ENCODE measurements around the gene SMIM24.

DNA sequence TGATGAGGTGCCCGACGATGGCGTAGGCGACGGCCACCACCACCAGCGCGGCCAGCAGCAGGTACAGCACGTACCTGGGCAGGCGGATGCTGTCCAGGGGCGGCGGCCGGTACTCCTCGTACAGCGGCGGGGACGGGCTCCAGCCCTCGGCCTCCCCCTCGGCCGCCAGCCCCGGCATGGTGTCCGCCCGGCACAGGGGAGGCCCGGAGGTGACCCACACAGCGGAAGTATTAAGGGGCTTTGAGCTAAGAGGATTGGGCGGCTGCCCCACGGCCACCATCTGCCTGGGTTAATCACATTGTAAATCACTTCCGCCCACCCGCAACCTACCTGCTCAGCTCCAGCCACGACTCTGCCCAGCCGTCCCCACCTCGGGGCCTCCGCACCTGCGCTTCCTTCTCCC lies 2.9 kb upstream of the SMIM24 start, which contains the start of gene SMIM44:
- TF ChIP-seq, protein P1, sequence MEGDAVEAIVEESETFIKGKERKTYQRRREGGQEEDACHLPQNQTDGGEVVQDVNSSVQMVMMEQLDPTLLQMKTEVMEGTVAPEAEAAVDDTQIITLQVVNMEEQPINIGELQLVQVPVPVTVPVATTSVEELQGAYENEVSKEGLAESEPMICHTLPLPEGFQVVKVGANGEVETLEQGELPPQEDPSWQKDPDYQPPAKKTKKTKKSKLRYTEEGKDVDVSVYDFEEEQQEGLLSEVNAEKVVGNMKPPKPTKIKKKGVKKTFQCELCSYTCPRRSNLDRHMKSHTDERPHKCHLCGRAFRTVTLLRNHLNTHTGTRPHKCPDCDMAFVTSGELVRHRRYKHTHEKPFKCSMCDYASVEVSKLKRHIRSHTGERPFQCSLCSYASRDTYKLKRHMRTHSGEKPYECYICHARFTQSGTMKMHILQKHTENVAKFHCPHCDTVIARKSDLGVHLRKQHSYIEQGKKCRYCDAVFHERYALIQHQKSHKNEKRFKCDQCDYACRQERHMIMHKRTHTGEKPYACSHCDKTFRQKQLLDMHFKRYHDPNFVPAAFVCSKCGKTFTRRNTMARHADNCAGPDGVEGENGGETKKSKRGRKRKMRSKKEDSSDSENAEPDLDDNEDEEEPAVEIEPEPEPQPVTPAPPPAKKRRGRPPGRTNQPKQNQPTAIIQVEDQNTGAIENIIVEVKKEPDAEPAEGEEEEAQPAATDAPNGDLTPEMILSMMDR (conservative IDR thresholded peaks at IDR 0.05; ENCODE audit: low read depth in 2 of 2), result no peak
- TF ChIP-seq POLR2AphosphoS5 (IDR thresholded peaks at IDR 0.05; ENCODE audit: low read depth), result no peak
- TF ChIP-seq EZH2 (IDR thresholded peaks at IDR 0.05; ENCODE audit: low read depth, unreplicated experiment), result no peak
- TF ChIP-seq, protein P2, sequence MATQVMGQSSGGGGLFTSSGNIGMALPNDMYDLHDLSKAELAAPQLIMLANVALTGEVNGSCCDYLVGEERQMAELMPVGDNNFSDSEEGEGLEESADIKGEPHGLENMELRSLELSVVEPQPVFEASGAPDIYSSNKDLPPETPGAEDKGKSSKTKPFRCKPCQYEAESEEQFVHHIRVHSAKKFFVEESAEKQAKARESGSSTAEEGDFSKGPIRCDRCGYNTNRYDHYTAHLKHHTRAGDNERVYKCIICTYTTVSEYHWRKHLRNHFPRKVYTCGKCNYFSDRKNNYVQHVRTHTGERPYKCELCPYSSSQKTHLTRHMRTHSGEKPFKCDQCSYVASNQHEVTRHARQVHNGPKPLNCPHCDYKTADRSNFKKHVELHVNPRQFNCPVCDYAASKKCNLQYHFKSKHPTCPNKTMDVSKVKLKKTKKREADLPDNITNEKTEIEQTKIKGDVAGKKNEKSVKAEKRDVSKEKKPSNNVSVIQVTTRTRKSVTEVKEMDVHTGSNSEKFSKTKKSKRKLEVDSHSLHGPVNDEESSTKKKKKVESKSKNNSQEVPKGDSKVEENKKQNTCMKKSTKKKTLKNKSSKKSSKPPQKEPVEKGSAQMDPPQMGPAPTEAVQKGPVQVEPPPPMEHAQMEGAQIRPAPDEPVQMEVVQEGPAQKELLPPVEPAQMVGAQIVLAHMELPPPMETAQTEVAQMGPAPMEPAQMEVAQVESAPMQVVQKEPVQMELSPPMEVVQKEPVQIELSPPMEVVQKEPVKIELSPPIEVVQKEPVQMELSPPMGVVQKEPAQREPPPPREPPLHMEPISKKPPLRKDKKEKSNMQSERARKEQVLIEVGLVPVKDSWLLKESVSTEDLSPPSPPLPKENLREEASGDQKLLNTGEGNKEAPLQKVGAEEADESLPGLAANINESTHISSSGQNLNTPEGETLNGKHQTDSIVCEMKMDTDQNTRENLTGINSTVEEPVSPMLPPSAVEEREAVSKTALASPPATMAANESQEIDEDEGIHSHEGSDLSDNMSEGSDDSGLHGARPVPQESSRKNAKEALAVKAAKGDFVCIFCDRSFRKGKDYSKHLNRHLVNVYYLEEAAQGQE (IDR thresholded peaks at IDR 0.05; ENCODE audit: unreplicated experiment), result no peak
- TF ChIP-seq CREB1 (CRISPR knock-in tag; IDR thresholded peaks at IDR 0.05; ENCODE audit: low read depth), result no peak
- TF ChIP-seq, protein P3, sequence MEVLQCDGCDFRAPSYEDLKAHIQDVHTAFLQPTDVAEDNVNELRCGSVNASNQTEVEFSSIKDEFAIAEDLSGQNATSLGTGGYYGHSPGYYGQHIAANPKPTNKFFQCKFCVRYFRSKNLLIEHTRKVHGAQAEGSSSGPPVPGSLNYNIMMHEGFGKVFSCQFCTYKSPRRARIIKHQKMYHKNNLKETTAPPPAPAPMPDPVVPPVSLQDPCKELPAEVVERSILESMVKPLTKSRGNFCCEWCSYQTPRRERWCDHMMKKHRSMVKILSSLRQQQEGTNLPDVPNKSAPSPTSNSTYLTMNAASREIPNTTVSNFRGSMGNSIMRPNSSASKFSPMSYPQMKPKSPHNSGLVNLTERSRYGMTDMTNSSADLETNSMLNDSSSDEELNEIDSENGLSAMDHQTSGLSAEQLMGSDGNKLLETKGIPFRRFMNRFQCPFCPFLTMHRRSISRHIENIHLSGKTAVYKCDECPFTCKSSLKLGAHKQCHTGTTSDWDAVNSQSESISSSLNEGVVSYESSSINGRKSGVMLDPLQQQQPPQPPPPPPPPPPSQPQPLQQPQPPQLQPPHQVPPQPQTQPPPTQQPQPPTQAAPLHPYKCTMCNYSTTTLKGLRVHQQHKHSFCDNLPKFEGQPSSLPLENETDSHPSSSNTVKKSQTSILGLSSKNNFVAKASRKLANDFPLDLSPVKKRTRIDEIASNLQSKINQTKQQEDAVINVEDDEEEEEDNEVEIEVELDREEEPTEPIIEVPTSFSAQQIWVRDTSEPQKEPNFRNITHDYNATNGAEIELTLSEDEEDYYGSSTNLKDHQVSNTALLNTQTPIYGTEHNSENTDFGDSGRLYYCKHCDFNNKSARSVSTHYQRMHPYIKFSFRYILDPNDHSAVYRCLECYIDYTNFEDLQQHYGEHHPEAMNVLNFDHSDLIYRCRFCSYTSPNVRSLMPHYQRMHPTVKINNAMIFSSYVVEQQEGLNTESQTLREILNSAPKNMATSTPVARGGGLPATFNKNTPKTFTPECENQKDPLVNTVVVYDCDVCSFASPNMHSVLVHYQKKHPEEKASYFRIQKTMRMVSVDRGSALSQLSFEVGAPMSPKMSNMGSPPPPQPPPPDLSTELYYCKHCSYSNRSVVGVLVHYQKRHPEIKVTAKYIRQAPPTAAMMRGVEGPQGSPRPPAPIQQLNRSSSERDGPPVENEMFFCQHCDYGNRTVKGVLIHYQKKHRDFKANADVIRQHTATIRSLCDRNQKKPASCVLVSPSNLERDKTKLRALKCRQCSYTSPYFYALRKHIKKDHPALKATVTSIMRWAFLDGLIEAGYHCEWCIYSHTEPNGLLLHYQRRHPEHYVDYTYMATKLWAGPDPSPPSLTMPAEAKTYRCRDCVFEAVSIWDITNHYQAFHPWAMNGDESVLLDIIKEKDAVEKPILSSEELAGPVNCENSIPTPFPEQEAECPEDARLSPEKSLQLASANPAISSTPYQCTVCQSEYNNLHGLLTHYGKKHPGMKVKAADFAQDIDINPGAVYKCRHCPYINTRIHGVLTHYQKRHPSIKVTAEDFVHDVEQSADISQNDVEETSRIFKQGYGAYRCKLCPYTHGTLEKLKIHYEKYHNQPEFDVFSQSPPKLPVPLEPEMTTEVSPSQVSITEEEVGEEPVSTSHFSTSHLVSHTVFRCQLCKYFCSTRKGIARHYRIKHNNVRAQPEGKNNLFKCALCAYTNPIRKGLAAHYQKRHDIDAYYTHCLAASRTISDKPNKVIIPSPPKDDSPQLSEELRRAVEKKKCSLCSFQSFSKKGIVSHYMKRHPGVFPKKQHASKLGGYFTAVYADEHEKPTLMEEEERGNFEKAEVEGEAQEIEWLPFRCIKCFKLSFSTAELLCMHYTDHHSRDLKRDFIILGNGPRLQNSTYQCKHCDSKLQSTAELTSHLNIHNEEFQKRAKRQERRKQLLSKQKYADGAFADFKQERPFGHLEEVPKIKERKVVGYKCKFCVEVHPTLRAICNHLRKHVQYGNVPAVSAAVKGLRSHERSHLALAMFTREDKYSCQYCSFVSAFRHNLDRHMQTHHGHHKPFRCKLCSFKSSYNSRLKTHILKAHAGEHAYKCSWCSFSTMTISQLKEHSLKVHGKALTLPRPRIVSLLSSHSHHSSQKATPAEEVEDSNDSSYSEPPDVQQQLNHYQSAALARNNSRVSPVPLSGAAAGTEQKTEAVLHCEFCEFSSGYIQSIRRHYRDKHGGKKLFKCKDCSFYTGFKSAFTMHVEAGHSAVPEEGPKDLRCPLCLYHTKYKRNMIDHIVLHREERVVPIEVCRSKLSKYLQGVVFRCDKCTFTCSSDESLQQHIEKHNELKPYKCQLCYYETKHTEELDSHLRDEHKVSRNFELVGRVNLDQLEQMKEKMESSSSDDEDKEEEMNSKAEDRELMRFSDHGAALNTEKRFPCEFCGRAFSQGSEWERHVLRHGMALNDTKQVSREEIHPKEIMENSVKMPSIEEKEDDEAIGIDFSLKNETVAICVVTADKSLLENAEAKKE (CRISPR knock-in tag; IDR thresholded peaks at IDR 0.05), result no peak
- no peak for TF ChIP-seq EZH2phosphoT487 (IDR thresholded peaks at IDR 0.05; ENCODE audit: unreplicated experiment)
- TF ChIP-seq STAT1 (IDR thresholded peaks at IDR 0.05; ENCODE audit: unreplicated experiment), result no peak
- TF ChIP-seq ZNF331 (CRISPR knock-in tag; IDR thresholded peaks at IDR 0.05; ENCODE audit: low read depth), result no peak
- TF ChIP-seq, protein P4, sequence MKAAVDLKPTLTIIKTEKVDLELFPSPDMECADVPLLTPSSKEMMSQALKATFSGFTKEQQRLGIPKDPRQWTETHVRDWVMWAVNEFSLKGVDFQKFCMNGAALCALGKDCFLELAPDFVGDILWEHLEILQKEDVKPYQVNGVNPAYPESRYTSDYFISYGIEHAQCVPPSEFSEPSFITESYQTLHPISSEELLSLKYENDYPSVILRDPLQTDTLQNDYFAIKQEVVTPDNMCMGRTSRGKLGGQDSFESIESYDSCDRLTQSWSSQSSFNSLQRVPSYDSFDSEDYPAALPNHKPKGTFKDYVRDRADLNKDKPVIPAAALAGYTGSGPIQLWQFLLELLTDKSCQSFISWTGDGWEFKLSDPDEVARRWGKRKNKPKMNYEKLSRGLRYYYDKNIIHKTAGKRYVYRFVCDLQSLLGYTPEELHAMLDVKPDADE (IDR thresholded peaks at IDR 0.05), result no peak
- no peak for TF ChIP-seq JUNB (IDR thresholded peaks at IDR 0.05; ENCODE audit: unreplicated experiment)
- no peak for TF ChIP-seq NANOG (IDR thresholded peaks at IDR 0.05; ENCODE audit: borderline replicate concordance)
- no peak for TF ChIP-seq ZNF114 (CRISPR knock-in tag; IDR thresholded peaks at IDR 0.05)

Measured in GM23338 (cell line).